IPS-NIHi11 (cell line): ENCODE results near the gene HDHD3.
"Not testable (repeated sequence)": the region's sequence is repeated elsewhere in the genome, so short reads cannot be mapped to it uniquely, and the experiment has no call there.

Source experiments
- DNase-seq: peaks from one replicate; pipeline ENCODE4 v3.0.0; 2012; ENCODE audit warnings: mixed read lengths, low spot score

Gene HDHD3

GRCh38 chr9:113389451-113389850, 12.7 kb upstream of the HDHD3 start:
- DNase-seq, result no peak

- DNase-seq, result no peak
These were observed 12.0 kb upstream of the HDHD3 start for GRCh38 chr9:113388833-113389232.

- no peak for DNase-seq
These were observed 10.9 kb upstream of the HDHD3 start for GRCh38 chr9:113387560-113388230.

GRCh38 chr9:113386571-113387393, 10.0 kb upstream of the HDHD3 start:
- DNase-seq, result no peak

GRCh38 chr9:113381909-113382411, 5.2 kb upstream of the HDHD3 start:
- DNase-seq, result no peak

GRCh38 chr9:113381441-113381840, 4.7 kb upstream of the HDHD3 start:
- DNase-seq, result not testable (repeated sequence)

GRCh38 chr9:113380869-113381378, 4.1 kb upstream of the HDHD3 start:
- no peak for DNase-seq

- DNase-seq, result not testable (repeated sequence)
These were observed 3.0 kb upstream of the HDHD3 start for GRCh38 chr9:113379829-113380210.

- not testable (repeated sequence) for DNase-seq
These were observed 2.5 kb upstream of the HDHD3 start for GRCh38 chr9:113379094-113379828.

GRCh38 chr9:113375057-113376023, 1.4 kb downstream of the HDHD3 start:
- no peak for DNase-seq

GRCh38 chr9:113373676-113374392, 3.0 kb downstream of the HDHD3 start:
- no peak for DNase-seq

- DNase-seq, result no peak
These were observed 3.5 kb downstream of the HDHD3 start for GRCh38 chr9:113373256-113373655.

GRCh38 chr9:113372059-113372458, 4.7 kb downstream of the HDHD3 start:
- no peak for DNase-seq

- DNase-seq, result no peak
These were observed 5.9 kb downstream of the HDHD3 start for GRCh38 chr9:113370806-113371325.

GRCh38 chr9:113369855-113370140, 7.0 kb downstream of the HDHD3 start:
- DNase-seq, result no peak

GRCh38 chr9:113368982-113369854, 7.6 kb downstream of the HDHD3 start:
- no peak for DNase-seq

- DNase-seq, result no peak
These were observed 8.3 kb downstream of the HDHD3 start for GRCh38 chr9:113368348-113368981.

GRCh38 chr9:113365652-113366051, 11.1 kb downstream of the HDHD3 start:
- not testable (repeated sequence) for DNase-seq

- no peak for DNase-seq
These were observed 11.8 kb downstream of the HDHD3 start for GRCh38 chr9:113364951-113365350.
